IPS DF 4.7 (cell line): Measurements from ENCODE around the gene PRAMEF27.
"Not testable (repeated sequence)": the region's sequence is repeated elsewhere in the genome, so short reads cannot be mapped to it uniquely, and the experiment has no call there.

Experiments
- DNase-seq: peaks from one replicate; pipeline ENCODE4 v3.0.0-alpha.2; 2013; ENCODE audit warnings: low spot score; ENCODE audit errors: extremely low read depth

The PRAMEF27 gene

DNA sequence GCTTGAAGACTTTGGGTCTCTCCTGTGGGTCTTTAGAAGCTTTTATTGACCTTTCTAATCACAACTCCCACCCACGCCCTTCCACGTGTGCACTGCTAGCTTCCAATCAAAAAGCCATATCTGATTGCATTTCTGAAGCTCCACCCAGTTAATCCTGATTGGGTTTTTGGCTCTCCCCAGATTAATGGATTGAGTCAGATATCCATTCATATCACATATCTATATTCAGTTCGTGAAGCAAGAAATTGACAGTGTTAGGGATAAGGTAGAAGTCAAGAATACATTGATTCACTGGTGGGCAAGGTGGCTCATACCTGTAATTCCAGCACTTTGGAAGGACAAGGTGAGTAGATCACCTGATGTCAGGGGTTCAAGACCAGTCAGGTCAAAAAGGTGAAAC, at the start of gene PRAMEF27:
PRAMEF27 (minus strand) TSS at position 101 of the 400 bp plus-strand sequence. CDS start 2,916 bp downstream, outside the sequence.
- not testable (repeated sequence) for DNase-seq

DNA sequence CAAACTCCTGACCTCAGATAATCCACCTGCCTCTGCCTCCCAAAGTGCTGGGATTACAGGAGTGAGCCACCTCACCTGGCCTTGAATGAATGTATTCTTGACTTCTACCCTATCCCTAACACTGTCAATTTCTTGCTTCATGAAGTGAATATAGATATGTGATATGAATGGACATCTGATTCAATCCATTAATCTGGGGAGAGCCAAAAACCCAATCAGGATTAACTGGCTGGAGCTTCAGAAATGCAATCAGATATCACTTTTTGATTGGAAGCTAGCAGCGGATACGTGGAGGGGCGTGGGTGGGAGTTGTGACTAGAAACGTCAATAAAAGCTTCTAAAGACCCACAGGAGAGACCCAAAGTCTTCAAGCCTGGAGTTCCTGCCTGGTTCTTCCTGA, 14.1 kb upstream of the PRAMEF27 start, which contains the start of gene PRAMEF25:
PRAMEF25 (plus strand) TSS at position 301 of the 400 bp plus-strand sequence. CDS start 2,920 bp downstream, outside the sequence.
- not testable (repeated sequence) for DNase-seq

DNA sequence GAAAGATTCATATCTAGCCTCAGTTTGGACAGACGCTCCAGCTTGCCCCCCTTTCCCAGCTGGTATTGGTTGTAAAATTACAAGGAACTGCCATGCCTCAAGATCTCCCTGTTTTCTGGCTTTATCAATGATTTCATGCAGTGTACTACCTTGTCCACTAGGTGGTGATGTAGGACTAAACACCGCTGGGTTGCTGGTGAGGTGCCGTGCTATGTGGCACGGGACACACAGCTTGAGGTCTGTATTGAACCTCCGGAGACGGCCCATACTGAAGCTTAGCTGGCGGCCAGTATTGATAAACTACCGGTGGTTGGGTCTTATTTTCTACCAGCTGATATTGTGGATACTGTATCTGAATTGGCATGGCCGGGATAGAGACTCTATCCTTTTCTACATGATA, 36.5 kb downstream of the PRAMEF27 start:
- not testable (repeated sequence) for DNase-seq

DNA sequence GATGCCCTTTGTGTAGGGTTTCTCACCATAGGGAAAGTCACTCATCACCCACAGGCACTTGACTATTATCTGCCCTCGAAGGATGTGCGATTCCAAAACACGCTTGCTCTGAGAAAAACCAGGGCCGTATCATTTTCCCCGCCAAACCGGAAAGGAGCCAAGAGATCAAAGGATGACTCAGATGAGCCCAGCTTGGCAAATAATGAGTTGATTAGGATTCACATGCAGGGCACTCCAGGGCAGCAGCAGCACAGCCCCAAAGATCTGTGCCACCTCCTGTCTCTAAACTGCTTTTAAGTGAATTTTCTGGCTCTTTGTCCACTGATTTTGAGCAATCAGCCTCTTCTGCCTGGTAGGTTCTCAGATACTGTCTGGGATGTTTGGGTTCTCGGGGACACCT, 44.4 kb downstream of the PRAMEF27 start:
- not testable (repeated sequence) for DNase-seq

DNA sequence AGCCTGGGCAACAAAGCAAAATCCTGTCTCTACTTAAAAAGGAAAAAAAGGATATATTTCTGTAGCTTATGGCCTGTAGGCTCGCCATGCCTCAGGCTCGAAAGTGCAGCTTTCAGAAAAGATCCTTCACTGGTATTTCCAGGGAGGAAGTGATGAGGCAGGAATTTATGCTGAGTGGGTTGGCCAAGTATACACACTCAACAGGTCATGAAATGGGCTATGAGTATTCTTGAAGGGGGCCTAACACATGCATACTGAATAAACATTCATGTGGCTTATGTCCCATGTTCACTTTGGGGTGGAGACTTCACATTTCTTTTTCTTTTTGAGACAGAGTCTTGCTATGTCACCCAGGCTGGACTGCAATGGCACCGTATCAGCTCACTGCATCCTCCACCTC, 47.0 kb downstream of the PRAMEF27 start:
- not testable (repeated sequence) for DNase-seq

DNA sequence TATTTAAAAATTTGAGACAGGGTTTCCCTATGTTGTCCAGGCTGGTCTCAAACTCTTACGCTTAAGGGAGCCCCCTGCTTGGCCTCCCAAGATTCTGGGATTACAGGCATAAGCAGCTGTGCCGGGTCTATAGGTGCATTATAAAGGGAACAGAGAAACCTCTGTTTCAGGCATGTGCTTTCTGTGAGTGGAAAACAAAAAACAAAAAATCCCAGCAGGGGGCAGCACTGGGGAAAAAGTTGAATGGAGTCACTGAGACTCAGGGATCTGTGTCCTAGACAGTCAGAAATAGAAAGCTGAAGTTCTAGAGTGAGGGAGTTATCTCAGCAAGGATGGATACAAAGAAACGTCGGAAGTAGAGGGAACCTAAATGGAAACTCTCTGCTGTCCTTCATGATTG, 50.6 kb downstream of the PRAMEF27 start:
- DNase-seq, result not testable (repeated sequence)
